GM19023 (cell line): ENCODE data around the gene DEF6.
"Not testable (repeated sequence)": the region's sequence is repeated elsewhere in the genome, so short reads cannot be mapped to it uniquely, and the experiment has no call there.

Experiments used
- ATAC-seq: cut with Tn5 transposase; IDR thresholded peaks from one replicate; pipeline ENCODE4 v1.9.1; 2021; ENCODE audit warnings: mild to moderate bottlenecking, moderate library complexity; ENCODE audit not compliant: unreplicated experiment

The DEF6 gene

GRCh38 chr6:35278708-35279107 is 18.9 kb upstream of the DEF6 start:
- ATAC-seq, result no peak

GRCh38 chr6:35280903-35281302 is 16.7 kb upstream of the DEF6 start:
- no peak for ATAC-seq

GRCh38 chr6:35282472-35282871 is 15.1 kb upstream of the DEF6 start:
- ATAC-seq, result no peak

- ATAC-seq, result no peak
These were observed 14.3 kb upstream of the DEF6 start for GRCh38 chr6:35283361-35283760.

GRCh38 chr6:35287671-35288396 is 9.8 kb upstream of the DEF6 start:
- ATAC-seq, result no peak

GRCh38 chr6:35288834-35289233 is 8.8 kb upstream of the DEF6 start:
- ATAC-seq, result no peak

GRCh38 chr6:35291491-35291890 is 6.1 kb upstream of the DEF6 start:
- ATAC-seq, result no peak

- ATAC-seq, result no peak
These were observed 5.1 kb upstream of the DEF6 start for GRCh38 chr6:35292494-35292893.

GRCh38 chr6:35293681-35294080 is 3.9 kb upstream of the DEF6 start:
- no peak for ATAC-seq

- ATAC-seq, result no peak
These were observed 3.2 kb upstream of the DEF6 start for GRCh38 chr6:35294308-35294945.

- ATAC-seq, result no peak
These were observed 2.6 kb upstream of the DEF6 start for GRCh38 chr6:35295036-35295435.

GRCh38 chr6:35295521-35296315 is 1.9 kb upstream of the DEF6 start:
- no peak for ATAC-seq

GRCh38 chr6:35296931-35297600 is 552 bp upstream of the DEF6 start:
- ATAC-seq, result no peak

GRCh38 chr6:35298625-35299140 is 1.1 kb downstream of the DEF6 start:
- no peak for ATAC-seq

GRCh38 chr6:35299674-35300073 is 2.1 kb downstream of the DEF6 start:
- no peak for ATAC-seq

GRCh38 chr6:35300848-35301247 is 3.2 kb downstream of the DEF6 start:
- ATAC-seq, result no peak

- ATAC-seq, result peak; percentile 79
These were observed 5.1 kb downstream of the DEF6 start for GRCh38 chr6:35302604-35303241.

GRCh38 chr6:35304299-35304698 is 6.7 kb downstream of the DEF6 start:
- ATAC-seq, result no peak

- ATAC-seq, result no peak
These were observed 7.5 kb downstream of the DEF6 start for GRCh38 chr6:35305117-35305516.

- ATAC-seq, result not testable (repeated sequence)
These were observed 9.5 kb downstream of the DEF6 start for GRCh38 chr6:35307138-35307537.

GRCh38 chr6:35308543-35308942 is 10.9 kb downstream of the DEF6 start:
- not testable (repeated sequence) for ATAC-seq
